Hippocampal formation (tissue), 2 donors: ENCODE measurements around the gene NRG2.

Source experiments
- DNase-seq, 2 donors: peaks; one replicate each; lab custom pipeline; 2025; lab: John Stamatoyannopoulos, UW

NRG2 gene

DNA sequence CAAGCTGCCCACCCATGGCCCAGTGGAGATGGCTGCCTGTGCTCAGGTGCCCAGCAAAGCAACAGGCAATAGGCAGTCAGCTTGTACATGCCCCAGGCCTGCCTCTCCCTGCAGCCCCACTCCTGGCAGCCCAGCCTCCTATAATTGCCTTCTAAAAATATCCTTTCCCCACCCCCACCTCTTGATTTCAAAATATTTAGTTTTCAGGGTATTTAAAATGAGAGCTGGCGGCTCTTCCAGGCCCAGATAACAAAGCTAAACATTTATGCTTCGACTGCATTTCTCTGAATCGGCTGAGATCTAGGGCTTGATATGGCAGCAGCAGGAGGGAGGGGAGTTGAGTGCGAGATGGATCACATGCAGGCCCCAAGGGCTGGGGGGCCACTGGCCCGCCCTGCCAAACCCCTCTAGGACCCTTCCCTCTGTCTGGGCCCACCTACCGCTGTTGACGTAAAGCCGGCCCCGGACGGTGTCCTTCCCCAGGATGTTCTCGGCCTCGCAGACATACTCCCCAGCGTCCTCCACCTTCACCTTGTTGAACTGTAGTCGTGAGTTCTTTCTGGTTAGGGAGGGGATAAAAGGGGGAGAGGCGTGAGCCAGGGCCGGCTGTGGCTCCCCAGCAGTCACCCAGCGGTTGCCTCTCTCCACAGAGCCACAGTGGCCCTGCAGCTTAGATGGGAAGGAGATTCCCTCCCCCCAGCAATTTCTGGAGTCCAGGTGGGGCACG lies 162.5 kb downstream of the NRG2 start:
- DNase-seq = no peak

DNA sequence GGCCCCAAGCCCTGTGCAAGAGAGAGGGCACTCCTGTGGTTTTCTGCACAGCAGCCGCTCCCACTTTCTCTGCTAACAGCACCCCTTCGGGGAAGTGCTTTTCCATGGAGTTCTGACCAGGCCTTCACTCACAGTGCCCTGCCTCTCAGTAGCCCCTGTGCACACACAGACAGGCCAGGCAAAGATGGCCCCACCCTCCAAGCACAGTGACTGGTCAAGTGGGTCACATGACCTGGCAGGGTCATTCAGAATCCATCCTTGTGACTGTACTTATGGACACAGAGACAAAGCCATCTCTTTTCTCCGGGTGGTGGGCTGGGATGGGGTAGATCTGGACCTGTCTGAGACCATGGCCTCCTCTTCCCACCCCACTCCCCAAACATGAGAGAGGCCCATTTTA lies 165.0 kb downstream of the NRG2 start:
- no peak for DNase-seq

DNA sequence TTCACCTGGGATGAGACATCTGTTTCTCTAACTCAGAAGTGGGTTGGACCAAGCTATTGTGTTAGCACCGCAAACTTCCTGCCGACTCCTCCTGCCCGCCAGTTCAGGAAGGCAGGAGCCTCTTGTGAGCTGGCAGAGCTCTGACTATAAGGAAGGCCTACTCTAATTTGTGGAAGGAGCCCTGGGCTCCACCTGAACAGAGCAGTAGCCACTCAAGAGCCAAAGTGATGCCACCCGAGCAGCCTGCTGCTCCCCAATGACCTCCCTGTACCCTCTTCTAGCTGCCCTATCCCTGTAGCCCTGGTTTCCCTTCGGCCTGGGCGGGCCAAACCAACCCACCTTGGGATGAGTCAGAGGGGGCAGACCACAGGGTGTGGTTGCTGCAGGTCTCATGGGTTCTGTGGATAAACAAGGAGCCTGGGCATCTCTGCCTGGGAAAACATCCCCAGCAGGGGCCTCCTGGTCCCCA lies 165.9 kb downstream of the NRG2 start:
- DNase-seq = no peak

DNA sequence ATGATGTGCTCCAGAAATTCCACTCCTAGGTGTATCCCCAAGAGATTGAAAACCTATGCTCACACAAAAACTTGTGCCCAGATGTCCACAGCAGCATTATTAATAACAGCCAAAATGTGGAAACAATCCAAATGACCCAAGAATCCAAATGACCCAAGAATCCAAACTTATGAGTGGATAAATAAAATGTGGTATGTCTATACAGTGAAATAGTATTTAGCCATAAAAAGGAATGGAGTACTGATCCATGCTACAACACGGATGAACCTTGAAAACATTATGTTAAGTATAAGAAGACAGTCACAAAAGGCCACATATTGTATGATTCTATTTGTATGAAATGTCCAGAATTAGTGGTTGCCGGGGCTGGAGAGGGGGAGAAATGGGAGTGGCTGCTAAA lies 167.1 kb downstream of the NRG2 start:
- no peak for DNase-seq

DNA sequence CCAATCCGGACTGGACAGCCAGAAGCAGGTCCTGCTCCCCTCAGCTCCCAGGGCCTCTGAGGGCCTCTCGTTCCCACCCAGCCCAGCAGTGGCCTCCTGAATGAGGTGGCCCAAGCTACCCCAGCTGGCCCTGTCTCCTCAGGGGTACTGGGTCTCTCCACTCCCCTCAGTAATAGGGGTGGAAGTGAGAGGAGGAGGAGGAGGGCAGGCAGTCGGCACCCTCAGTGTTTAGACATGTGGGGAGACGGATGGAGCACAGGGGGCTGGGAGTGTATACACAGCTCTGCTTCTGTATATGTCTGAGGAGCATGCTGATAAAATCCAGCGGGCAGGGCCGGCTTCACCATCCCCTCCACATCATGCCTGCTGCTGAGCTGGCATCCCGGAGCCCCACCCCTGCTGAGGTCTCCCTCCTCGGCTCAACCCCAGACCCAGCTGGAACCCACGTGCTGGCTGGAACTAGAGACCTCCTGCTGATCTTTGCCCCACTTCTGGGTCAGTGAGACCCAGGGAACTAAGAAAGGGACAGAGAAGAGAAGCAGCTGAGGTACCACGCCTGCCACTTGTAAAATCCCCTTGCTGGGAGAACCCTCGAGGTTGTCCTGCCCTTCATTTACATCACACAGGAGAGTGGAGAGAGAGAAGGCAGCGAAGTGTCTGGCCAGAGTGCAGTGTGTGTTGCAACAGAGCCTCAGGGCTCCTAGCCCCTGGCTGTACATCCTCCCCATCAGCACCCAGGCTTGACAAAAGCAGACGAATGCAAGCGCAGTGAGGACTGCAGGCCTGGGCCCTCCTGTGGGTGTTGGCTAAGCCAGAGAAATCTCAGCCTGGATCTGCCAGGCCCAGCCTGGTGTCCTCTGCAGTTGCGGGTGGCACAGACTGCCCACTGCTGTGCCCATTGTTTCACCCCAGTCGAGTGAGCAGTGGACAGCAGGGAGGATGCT lies 170.0 kb downstream of the NRG2 start:
- DNase-seq = no peak

DNA sequence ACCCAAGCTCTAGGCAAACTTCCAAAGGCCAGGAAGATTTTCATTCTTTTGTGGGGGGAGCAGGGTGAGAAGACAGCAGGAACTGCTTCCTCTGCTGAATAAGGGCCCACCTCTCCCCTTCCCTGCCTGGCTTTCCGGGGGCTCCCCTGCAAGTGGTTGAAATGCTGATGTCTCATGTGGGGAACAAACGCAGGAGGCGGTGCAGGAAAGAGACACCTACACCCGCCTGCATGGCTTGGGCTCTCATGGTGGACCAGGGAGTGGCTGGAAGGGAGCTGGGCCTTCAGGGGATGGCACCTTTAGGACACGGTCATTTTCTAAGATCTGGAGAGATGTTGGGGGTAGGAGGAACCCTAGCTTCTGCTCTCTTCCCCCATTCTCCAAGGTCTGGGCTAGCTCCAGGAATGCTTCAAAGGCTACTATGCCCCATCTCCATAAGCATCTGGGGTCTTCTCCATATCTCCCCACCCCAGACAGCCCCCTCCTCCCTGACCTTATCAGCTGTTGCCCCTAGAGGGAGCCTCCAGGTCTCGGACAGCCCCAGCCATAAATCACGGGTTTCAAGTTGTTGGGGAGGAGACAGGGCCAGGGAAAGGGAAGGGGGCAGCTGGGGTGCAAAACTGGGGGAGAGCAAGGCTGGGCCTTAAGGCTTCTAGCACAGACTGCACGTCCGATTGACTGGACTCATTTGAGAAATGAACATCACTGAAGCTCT lies 170.9 kb downstream of the NRG2 start:
- DNase-seq = no peak

DNA sequence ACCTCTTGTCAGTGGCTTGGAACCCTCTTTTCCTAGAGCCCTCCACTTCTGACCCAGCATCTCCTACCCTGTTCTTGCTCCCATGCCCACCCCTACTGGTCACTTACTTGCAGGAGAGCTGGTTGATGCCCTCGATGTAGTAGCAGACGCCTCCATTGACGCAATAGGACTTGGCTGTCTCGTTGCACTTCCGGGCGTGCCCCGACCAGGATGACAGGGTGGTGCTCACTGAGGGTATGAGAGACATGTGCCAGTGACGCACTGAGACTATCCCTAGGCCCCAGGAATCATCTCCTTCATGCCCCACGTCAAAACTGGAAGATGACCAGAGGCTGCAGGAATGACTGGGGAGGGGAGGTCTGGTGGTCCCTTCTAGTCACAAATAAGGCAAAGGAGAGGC lies 171.5 kb downstream of the NRG2 start:
- DNase-seq = no peak

DNA sequence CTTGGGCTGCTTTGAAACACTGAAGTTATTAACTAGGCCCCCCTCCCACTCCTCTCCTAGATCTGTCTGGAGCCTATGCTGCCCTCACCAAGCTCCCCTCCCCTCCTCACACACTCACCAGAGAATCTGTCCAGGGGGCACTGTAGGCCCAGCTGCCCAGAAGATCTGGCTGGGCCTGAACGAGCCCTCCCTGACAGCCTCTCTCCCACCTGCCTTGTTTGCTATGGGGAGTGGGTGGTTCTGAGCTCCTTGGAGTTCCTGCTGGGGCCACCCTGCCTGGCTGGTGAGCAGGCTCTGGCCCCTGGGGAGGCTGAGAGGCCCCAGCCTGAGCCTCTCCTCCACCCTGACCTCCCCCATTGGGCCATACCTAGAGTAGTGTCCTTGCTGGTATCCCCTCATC lies 172.4 kb downstream of the NRG2 start:
- no peak for DNase-seq

DNA sequence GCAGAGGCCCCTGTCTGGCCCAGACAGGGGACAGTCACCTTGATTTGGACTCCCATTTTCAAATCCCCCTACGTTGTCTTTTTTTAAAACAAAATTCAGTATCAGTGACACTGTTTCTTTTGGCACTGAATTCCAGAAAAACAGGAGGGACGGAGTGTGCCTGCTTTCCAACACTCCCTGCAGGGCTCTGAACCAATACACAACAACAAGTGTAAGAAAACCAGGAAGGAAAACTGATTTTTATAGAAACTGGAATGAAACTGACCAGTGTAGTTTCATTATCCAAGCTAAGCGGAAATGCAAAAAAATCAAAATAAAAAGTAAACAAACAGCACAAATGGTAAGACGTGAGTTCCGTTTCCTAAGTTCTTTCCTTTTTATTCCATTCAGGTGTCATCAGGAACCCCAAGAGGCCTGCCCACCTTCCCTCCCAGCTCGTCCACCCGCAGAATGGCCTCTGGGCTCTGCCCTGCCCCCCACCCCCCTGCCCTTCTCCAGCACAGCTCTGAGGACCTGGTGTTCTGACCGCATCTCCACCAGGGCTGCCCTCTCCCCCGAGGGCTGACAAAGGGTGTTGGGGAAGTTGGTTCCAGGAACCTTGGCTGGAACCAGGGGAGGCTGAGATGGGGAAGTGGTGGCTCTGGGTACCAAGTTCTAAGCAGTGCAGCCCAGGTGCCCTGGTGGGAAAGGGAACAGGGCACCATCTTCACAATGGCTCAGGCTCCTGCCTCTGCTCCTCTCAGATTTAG lies 173.9 kb downstream of the NRG2 start:
- peak in 1 of 2 donors; percentile 0 for DNase-seq

DNA sequence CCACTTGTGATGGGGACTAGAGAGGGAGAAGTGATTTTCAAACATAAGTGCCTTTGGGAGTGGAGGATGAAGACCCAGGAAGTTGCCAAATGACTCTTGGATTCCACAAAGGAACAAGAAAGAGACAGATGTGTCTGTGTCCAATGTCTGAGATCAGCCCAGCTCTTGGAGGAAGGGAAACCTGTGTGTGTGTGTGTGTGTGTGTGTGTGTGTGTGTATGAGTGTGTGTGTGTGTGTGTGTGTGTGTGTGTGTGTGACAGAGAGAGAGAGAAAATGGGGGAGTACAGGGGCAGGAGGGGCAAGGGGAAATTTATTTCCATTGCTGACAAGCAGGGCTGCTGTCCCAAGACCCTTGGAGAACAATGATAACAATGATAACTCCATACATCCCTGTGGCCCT lies 175.5 kb downstream of the NRG2 start:
- DNase-seq = no peak

DNA sequence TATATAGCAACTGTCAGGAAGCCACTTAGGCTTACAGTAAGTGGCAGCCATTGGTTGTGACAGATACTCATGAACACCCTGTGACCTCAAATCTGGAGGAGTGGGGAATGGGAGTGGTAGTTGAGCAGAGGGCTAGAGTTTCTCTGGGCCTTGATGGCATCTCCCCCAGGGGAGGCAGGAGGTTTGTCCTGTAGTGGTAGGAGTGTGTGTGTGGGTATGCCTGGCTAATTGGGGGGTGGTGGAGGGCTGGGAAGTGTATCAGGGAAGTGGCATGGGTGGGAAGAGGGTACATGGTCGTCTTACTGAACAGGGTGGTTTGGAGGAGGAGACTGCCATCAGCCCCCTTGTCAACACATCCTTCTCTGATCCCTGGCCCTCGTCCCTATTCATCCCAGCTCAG lies 176.0 kb downstream of the NRG2 start:
- DNase-seq = no peak

DNA sequence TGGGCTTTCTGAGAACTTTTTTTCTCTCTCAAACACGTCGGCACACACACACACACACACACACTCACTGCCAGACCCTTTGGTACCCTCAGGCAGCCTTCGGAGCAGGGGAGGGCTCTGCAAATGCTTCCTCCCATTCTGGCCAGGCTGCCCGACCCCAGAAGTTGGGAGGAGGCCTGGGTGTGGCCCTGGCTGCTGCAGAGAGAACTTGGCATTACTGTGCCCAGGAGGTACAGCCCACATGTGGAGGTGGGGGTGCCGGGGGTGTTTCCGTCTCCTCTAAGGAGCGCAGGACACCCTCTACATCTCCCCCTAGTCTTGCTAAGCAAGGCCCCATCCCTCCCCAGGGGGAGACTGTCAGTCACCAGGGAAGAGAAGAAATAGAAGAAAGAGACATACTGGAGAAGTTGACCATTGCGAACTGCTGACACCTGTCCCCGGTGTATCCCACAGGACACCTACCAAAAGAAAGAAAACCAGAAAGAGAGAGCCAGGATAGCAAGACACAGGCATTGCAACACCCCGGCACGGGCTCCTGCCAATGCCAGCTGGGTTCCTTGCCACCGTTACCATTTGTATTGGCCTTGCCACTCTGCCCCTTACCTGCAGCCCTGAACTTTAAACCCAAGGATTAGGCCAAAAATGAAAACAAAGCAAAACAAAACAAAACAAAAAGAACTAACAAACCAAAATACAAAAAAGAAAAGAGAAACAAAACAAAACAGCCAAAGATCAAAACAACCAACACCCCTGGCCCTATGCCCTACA lies 178.2 kb downstream of the NRG2 start:
- no peak for DNase-seq

DNA sequence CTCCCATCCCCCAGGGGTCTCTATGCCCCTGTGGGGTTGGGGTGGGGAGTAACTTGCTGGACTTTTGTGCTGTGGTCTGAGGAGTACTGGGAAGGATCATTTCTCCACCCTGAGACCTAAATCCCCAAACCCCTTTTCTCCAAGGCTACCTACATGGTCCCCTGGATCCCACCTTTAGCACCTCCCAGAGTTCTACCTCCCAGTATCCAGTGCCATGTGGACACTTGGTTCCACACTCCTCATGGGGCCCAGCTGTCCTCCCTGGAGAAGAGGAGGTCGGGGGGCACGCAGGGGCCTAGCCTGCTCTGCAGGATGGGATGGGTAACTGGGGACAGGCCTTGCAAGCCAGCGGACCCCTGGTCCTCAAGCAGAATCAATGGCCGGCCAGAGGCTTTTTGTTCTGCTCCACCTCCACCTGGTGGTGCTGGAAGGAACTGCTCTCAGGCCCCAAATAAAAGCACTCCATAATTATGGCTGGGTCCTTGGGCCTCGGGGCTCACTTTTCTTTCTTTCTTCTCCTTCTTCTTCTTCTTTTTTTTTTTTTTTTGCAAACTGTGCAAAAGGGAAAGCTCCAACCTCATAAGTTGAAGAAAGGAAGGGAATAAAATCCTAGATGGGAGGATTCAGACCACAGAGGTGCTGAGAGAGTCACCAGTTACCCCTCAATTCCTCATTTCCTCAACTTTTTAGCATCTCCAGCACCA lies 179.1 kb downstream of the NRG2 start:
- peak; percentile 44 to 57 for DNase-seq

DNA sequence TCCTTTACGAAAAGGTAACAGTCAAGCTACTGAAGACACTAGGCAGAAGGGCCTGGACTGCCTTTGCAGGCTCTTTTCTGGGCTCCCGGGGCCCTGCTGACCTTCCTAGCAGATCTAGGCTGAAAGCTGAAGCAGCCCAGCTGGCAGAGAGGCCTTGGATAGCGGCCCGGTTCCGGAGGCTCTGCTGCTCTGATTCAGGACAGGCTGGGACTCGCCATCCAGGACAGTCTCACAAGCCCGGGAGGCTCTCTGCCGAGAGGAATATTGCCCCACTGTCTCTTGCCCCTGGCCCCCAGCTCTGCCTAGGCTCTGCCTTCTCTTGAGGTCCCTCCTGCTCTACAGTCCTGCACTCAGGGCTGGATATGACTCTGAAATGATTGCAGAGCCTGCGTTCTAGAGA lies 179.7 kb downstream of the NRG2 start:
- DNase-seq = peak; percentile 64 to 74

DNA sequence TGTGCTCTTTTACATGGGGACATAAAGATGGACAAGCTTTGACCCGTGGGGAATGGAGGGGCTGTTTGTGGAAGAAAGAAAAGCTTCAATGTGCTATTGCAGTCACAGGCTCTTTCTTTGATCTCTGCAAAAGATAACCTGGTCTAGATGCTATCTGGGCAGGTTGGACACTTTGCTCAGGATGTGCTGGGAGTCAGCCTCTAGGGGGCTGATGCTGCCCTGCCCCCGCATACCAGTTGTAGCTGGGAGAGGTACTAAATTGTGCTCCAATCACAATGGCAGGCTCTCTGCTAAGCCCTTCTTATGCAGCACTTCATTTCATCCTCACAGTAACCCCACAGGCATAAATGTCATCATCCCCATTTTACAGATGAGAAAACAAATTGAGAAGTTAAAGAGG lies 180.3 kb downstream of the NRG2 start:
- no peak for DNase-seq

DNA sequence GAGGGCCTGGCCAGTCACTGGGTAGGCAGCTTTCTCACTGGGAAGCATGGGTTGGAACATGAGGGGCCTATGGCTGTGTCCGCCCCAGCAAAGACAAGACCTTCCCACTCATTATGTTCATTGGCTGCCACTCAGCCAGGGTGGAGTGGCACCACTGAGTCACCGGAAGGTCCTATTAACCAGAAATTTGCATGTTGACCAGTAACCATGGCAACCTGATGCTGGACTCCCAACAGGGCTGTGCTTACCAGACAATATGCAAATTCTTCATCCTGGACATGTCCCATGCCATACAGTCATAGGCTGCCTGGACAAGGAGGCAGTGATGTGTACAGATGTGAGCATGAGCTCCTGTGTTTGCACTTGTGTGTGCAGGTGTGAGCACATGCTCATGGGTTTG lies 180.8 kb downstream of the NRG2 start:
- DNase-seq = no peak

DNA sequence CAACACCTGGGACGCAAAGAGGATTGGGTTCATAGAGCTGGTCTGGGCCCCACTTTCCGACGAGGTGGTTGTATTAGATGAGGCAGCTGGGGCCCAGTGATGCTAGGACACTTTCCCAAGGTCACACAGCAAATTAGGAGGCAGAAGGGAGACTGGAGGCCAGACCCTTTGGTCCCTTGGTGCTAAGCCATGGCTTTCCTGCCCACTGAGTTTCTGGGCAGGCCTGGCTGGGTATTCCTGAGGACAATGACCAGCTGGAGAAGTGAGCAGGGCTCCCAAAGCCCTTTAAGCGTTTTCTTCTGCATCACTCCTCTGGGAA lies 181.3 kb downstream of the NRG2 start:
- no peak for DNase-seq

DNA sequence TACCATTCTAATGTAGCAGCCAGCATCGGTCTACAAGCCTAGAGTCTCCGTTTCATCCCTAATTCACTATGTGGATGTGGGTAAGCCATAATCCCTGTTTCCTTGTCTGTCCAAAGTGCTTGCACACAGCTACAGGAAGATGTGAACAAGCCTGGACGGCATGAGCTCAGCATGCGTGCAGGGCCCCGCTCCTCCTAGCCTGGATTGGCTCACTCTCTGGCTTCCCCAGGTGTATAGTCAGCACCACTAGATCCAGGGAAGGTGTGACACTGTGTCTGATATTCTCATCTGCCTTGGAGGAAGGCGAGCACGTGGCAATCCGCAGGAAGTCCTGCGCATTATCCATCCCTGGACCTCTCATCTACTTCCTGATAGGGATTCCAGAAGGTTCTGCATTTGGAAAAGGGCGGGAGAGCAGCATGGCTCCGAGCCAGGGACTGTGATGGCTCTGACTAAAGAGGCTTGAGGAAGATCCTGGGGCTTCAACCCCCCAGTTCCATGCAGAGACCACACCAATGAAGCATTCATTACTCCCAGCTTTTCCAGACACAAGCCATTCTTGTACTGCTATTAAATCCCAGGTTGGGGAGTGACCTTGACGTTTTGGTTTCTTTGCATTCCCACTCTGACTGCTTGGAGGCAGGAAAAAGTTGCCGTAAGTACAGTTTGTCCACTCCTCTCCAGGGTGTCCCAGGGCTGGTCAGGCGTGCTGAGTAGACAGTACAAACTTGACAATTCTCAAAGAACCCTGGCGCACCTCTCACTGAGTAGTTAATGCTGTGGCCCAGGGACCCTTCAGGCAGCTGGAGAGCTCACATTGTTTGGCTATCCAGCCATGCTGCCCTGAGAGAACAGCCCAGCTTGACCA lies 181.8 kb downstream of the NRG2 start:
- DNase-seq = no peak

DNA sequence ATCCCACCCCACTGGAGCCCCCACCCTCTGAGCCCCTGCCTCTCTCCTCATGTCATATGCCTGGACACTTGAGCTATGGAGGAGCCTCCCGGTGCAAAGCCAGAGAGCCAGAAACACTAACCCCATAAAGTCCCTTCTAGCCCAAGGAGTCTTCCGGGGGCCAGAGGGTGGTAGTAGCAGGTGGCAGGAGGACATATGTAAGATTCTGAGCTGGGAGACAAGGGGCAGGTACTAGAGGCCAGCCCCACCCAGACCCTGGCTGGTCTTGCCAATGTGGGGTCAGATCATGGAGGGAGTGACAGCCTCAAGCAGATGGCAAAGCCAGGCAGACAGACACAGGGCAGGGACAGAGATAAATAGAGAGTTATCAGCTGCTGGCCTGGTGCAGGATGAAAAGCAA lies 184.1 kb downstream of the NRG2 start:
- DNase-seq = no peak

DNA sequence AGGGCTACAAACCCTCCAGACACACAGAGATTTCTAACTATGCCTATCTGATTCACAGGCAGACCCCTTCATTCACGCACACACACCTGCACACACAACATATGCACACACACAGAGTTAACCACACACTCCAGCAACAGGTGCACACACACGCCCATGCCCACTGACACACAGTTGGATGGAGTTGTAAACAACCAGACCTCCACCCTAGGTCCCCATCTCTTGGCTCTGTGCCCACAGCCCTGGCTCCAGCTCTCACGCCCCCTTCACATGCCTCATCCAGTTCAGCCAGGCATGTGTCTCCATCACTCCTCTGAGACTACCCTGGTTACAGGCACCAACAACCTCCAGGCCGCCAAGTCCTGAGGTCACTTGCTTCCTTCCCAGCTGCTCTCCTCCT lies 186.4 kb downstream of the NRG2 start:
- no peak for DNase-seq
